ENCODE measurements around the gene CEND1.
A peak's percentile ranks its signal among the peaks of the same experiment; 100 is the strongest.

The CEND1 gene

GRCh38 chr11:798093-798713 is 8.3 kb upstream of the CEND1 start, which contains the start of gene SLC25A22:
Gene SLC25A22, minus strand, starts transcription at chr11:798281. Its CDS starts 3,275 bp downstream, at chr11:795006.
- Mint-ChIP-seq H3K36me3 (ENCODE audit: low read depth) (peaks cover 4% of the 10 kb centered on the region), H3K27me3 (ENCODE audit: low read depth) (no peaks in the 10 kb centered on the region), H3K9me3 (no peaks in the 10 kb centered on the region), H3K4me1 (ENCODE audit: low read depth) (peaks cover 10% of the 10 kb centered on the region), H3K27ac (peak within 1 kb of the TSS; percentile 88), H3K4me3 (peak within 1 kb of the TSS; percentile 94)

- peak overlapping the region; percentile 88 for H3K27ac Mint-ChIP-seq
- H3K4me3 Mint-ChIP-seq = peak overlapping the region; percentile 94
- H3K4me1 Mint-ChIP-seq (ENCODE audit: low read depth) = peaks cover 10% of the 10 kb centered on the region
- H3K9me3 Mint-ChIP-seq = no peaks in the 10 kb centered on the region
- peaks cover 4% of the 10 kb centered on the region for H3K36me3 Mint-ChIP-seq (ENCODE audit: low read depth)
- no peaks in the 10 kb centered on the region for H3K27me3 Mint-ChIP-seq (ENCODE audit: low read depth)
Measured at GRCh38 chr11:797296-798092, 7.6 kb upstream of the CEND1 start.

DNA sequence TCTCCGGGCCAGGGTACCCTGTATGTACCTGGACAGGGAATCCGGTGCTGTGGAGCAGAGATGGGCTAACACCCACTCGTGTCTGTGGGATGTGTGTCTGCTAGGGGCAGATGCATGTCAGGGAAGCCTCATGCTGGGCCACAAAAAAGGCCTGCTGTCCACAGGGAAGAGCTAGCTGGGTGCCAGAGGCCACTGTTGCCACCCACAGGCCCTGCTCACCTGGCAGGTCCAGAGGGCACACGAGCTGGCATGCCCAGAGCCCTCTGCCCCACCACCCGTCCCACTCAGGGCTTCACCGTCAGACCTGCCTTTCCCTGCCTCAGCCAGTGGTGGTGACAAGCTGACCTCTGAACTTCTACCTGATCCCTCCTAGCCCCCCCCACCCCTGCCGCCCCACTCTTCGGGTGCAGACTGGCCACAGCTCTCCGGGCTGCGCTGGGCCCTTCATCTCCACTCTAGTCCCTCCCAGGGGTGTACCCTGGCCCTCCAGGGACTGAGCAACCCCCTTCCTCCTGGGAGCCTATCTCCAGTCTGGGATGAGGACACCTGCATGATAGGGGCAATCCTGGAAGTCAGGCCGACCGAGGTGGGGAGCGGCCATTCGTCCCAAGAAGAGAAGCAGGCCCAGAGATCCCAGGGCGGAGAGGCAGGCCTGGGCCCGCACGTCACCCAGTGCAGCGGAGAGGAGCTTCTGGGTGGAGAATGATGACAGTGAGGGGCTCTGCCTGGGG is 6.8 kb upstream of the CEND1 start:
- H3K27me3 Mint-ChIP-seq (ENCODE audit: low read depth) = no peaks in the 10 kb centered on the region
- peaks cover 10% of the 10 kb centered on the region for H3K4me1 Mint-ChIP-seq (ENCODE audit: low read depth)
- H3K36me3 Mint-ChIP-seq (ENCODE audit: low read depth) = peaks cover 4% of the 10 kb centered on the region
- no peaks in the 10 kb centered on the region for H3K9me3 Mint-ChIP-seq
- H3K4me3 Mint-ChIP-seq = peak overlapping the region; percentile 94
- H3K27ac Mint-ChIP-seq = peak overlapping the region; percentile 88

- Mint-ChIP-seq H3K4me1 (ENCODE audit: low read depth) (peaks cover 8% of the 10 kb centered on the region), H3K27ac (peak overlapping the region; percentile 88), H3K27me3 (ENCODE audit: low read depth) (no peaks in the 10 kb centered on the region), H3K4me3 (peak overlapping the region; percentile 94), H3K36me3 (ENCODE audit: low read depth) (peaks cover 4% of the 10 kb centered on the region), H3K9me3 (no peaks in the 10 kb centered on the region)
Measured at GRCh38 chr11:795634-796564, 6.0 kb upstream of the CEND1 start.

DNA sequence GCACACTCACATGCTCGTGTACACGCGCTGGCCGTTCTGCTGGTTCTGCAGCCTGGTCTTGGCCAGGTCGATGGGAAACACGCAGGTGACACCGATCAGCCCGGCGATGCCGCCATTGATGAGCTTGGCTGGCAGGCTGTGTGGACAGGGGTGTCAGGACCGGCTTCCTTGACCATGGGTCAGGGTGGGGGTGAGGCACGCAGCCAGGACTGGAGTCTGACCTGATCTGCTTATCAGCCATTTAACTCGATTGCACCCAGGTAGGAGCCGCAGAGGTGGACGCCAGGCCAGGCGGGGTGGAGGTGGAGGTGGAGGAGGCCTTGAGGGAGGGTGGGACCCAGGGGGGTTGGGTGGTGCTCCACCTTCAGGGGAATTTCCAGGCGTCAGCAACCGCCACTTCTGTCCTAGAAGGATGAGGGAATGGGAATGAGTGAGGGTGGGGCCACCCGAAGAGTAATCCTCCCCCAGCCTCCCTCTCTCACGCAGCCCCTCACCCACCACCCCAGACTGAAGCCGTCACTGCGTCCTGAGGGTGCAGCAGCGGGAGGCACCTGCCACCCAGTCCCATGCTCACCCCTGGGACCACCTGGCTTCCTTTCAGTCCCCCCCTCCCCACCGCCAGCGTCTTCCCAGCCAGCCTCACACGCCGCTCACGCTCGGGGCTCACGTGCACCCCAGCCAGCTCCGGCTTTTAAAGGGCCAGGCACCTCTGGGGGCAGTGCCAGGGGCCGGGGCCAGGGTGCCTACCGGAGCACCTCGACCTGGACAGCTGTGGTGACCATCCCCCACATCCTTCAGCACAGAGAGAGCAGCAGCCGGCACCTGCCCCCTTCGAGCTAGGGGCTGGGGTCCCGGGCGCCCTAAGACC is 5.1 kb upstream of the CEND1 start:
- Mint-ChIP-seq H3K9me3 (no peaks in the 10 kb centered on the region), H3K36me3 (ENCODE audit: low read depth) (peaks cover 4% of the 10 kb centered on the region), H3K27me3 (ENCODE audit: low read depth) (no peaks in the 10 kb centered on the region)

GRCh38 chr11:794013-794765 is 4.3 kb upstream of the CEND1 start:
- no peak overlapping the region for H3K4me3 Mint-ChIP-seq
- no peaks in the 10 kb centered on the region for H3K9me3 Mint-ChIP-seq
- H3K27ac Mint-ChIP-seq = peak overlapping the region; percentile 45
- peaks cover 4% of the 10 kb centered on the region for H3K36me3 Mint-ChIP-seq (ENCODE audit: low read depth)
- peaks cover 8% of the 10 kb centered on the region for H3K4me1 Mint-ChIP-seq (ENCODE audit: low read depth)
- no peaks in the 10 kb centered on the region for H3K27me3 Mint-ChIP-seq (ENCODE audit: low read depth)

More for the DNA sequence above, 5.1 kb upstream of the CEND1 start:
- Mint-ChIP-seq H3K4me3 (peak overlapping the region; percentile 48), H3K27ac (no peak overlapping the region), H3K4me1 (ENCODE audit: low read depth) (peaks cover 8% of the 10 kb centered on the region)

- Mint-ChIP-seq H3K4me1 (ENCODE audit: low read depth) (peaks cover 8% of the 10 kb centered on the region), H3K36me3 (ENCODE audit: low read depth) (peaks cover 4% of the 10 kb centered on the region), H3K9me3 (no peaks in the 10 kb centered on the region), H3K27ac (peak overlapping the region; percentile 45), H3K4me3 (no peak overlapping the region), H3K27me3 (ENCODE audit: low read depth) (no peaks in the 10 kb centered on the region)
Measured at GRCh38 chr11:793556-793955, 3.7 kb upstream of the CEND1 start.

- no peak overlapping the region for H3K27ac Mint-ChIP-seq
- H3K36me3 Mint-ChIP-seq (ENCODE audit: low read depth) = peaks cover 4% of the 10 kb centered on the region
- H3K27me3 Mint-ChIP-seq (ENCODE audit: low read depth) = no peaks in the 10 kb centered on the region
- no peak overlapping the region for H3K4me3 Mint-ChIP-seq
- H3K4me1 Mint-ChIP-seq (ENCODE audit: low read depth) = peaks cover 8% of the 10 kb centered on the region
- H3K9me3 Mint-ChIP-seq = no peaks in the 10 kb centered on the region
Measured at GRCh38 chr11:792873-793272, 3.0 kb upstream of the CEND1 start.

DNA sequence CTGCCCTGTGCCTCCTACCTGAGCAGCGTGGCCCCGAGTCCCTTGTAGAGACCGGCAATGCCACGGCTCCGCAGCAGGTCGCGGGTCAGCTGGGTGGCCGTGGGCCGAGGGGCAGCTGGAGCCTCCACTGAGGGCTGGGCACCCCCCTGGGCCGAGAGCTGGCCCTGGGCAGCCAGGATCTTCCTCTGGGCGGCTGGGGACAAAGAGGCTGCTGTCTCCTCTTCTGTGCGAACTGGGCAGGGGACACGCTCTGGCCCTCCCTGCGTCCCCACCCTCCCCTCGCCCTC is 2.6 kb upstream of the CEND1 start:
- Mint-ChIP-seq H3K4me1 (ENCODE audit: low read depth) (peaks cover 8% of the 10 kb centered on the region), H3K27ac (no peak overlapping the region), H3K9me3 (no peaks in the 10 kb centered on the region), H3K36me3 (ENCODE audit: low read depth) (peaks cover 4% of the 10 kb centered on the region), H3K27me3 (ENCODE audit: low read depth) (no peaks in the 10 kb centered on the region), H3K4me3 (no peak overlapping the region)

DNA sequence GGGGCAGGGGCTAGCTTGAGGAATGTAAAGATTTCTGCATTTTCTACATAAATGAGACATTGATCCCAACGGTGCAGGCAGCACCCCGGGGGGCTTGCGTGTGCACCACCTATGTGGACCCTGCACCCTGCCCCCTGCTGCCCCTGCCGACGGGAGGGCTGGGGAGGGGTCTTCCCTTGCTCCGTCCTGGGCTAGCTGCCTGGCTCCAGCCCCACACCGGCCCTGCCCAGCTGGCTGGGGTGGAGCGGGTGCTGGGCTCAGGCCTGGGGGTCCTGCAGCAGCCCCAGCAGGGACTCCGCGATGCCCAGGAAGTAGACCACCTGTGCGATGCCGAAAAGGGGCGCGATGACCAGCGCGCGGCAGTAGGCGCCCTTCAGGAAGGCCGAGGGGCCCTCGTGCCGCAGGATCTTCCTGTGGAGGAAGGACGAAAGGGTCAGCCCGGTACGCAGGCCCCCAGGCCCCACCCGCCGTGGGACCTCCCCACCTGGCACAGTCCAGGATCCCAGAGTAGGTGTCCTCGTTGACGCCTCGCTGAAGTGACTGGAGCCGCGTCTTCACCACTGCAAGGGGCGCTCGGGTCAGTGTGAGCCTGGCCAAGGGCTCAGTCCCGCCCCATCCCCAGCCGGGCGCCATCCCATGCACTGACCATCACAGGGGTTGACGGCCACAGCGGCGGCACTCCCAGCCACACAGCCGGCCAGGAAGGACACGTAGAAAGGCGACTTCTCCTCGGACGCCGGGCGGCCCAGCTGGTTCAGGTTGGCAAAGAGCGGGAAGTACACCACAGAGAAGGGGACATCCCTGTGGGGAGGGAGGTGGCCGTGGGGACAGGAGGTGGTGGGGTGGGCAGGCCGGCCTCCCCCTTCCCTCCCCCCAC is 2.0 kb upstream of the CEND1 start:
- Mint-ChIP-seq H3K9me3 (no peaks in the 10 kb centered on the region), H3K36me3 (ENCODE audit: low read depth) (peaks cover 4% of the 10 kb centered on the region), H3K4me3 (no peak overlapping the region), H3K27ac (no peak overlapping the region), H3K27me3 (ENCODE audit: low read depth) (no peaks in the 10 kb centered on the region), H3K4me1 (ENCODE audit: low read depth) (peaks cover 6% of the 10 kb centered on the region)

GRCh38 chr11:790721-791564 is 1.1 kb upstream of the CEND1 start:
- no peak overlapping the region for H3K4me3 Mint-ChIP-seq
- no peaks in the 10 kb centered on the region for H3K27me3 Mint-ChIP-seq (ENCODE audit: low read depth)
- H3K36me3 Mint-ChIP-seq (ENCODE audit: low read depth) = peaks cover 3% of the 10 kb centered on the region
- peaks cover under 1% of the 10 kb centered on the region for H3K4me1 Mint-ChIP-seq (ENCODE audit: low read depth)
- H3K9me3 Mint-ChIP-seq = no peaks in the 10 kb centered on the region
- H3K27ac Mint-ChIP-seq = no peak overlapping the region
